EH (cell line): ENCODE measurements around the gene KRTAP12-2.
"Not testable (repeated sequence)": the region's sequence is repeated elsewhere in the genome, so short reads cannot be mapped to it uniquely, and the experiment has no call there.

Experiments
- DNase-seq: peaks from one replicate; pipeline ENCODE4 v3.0.0-alpha.2; 2015; ENCODE audit warnings: low read depth

KRTAP12-2 gene

DNA sequence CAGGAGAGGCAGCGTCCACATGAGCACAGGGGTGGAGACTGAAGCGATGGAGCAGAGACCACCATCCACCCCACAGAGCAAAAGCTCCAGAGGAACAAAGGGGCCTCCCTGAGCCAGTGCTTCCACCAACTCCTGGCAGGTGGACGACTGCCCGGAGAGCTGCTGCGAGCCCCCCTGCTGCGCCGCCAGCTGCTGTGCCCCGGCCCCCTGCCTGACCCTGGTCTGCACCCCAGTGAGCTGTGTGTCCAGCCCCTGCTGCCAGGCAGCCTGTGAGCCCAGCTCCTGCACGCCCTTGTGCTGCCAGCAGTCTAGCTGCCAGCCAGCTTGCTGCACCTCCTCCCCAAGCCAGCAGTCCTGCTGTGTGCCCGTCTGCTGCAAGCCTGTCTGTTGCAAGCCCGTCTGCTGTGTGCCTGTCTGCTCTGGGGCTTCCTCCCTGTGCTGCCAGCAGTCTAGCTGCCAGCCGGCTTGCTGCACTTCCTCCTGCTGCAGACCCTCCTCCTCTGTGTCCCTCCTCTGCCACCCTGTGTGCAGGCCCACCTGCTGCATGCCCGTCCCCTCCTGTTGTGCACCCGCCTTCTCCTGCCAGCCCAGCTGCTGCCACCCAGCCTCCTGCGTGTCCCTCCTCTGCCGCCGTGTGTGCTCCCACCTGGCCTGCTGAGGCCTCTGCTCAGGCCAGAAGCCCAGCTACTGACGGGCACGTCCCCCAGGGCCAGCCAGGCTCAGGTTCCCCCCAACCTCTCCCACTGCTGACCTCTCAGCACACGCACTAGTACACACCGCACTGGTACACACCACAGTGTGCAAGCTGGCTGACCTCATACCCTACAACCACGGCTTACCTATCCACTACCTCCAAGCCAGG lies 35.6 kb upstream of the KRTAP12-2 start:
- DNase-seq = no peak

DNA sequence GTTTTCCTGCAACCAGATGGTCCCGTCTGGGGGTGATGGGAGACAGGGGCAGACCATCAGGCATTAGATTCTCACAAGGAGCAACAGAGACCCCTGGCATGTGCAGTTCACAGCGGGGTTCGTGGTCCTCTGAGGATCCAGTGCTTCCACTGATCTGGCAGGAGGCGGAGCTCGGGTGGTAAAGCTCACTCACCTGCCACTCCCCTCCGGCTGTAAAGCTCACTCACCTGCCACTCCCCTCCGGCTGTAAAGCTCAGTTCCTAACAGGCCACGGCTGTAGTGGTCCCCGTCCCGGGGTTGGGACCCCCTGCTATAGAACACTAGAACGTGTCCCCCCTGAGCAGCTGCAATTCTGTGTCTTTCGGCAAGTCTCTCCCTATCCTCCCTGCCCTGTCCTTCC lies 34.8 kb upstream of the KRTAP12-2 start:
- DNase-seq = no peak

GRCh38 chr21:44701023-44701400 lies 34.3 kb upstream of the KRTAP12-2 start:
- no peak for DNase-seq

- no peak for DNase-seq
These were observed 33.6 kb upstream of the KRTAP12-2 start for GRCh38 chr21:44700101-44701022.

- no peak for DNase-seq
These were observed 32.8 kb upstream of the KRTAP12-2 start for GRCh38 chr21:44699502-44700001.

DNA sequence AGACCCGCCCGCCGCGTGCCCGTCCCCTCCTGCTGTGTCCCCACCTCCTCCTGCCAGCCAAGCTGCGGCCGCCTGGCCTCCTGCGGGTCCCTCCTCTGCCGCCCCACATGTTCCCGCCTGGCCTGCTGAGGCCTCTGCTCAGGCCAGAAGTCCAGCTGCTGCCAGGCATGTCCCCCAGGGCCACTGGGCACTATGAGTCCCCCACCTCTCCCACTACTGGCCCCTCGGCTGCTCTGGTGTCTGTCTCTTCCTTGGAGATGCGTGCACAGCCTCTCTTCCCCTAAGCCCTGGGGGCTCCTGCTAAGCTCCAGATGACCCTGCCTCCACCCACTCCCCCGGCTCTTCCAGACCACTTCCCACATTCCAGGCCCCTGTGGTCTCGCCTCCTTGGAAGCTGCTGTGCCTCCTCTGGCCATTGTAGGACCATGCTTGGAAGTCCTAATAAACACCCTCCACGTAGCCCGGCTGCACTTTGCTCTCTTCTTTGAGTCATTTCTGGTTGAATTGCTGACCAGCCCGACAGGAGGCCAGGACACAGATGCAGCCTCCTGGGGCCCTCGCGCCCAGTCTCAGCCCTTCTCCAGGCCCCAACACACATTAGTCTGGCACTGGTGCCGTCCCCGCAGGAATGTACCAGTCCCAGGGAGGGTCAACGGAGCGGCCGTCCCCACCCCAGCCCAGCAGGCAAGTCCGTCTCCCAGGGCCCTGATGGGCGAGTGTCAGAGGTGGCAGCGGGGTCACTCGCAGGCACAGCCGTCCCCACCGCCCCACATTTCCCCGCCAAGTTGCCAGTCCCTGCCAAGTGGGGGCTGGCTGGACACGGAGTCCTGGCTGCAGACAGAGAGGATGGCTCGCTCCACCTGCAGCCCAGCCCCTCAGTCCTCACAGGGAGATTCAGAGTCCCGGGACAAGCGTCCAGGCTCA lies 31.3 kb upstream of the KRTAP12-2 start:
- no peak for DNase-seq

DNA sequence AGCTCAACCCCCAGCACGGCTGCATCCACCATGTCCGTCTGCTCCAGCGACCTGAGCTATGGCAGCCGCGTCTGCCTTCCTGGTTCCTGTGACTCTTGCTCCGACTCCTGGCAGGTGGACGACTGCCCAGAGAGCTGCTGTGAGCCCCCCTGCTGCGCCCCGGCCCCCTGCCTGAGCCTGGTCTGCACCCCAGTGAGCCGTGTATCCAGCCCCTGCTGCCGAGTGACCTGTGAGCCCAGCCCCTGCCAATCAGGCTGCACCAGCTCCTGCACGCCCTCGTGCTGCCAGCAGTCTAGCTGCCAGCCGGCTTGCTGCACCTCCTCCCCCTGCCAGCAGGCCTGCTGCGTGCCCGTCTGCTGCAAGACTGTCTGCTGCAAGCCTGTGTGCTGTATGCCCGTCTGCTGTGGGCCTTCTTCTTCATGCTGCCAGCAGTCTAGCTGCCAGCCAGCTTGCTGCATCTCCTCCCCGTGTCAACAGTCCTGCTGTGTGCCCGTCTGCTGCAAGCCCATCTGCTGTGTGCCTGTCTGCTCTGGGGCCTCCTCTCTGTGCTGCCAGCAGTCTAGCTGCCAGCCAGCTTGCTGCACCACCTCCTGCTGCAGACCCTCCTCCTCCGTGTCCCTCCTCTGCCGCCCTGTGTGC lies 30.6 kb upstream of the KRTAP12-2 start, which contains the start of gene KRTAP10-12:
Gene KRTAP10-12 (plus strand): TSS at position 1 of the 639 bp plus-strand sequence. CDS start 30 bp downstream, at position 31.
- DNase-seq = not testable (repeated sequence)

DNA sequence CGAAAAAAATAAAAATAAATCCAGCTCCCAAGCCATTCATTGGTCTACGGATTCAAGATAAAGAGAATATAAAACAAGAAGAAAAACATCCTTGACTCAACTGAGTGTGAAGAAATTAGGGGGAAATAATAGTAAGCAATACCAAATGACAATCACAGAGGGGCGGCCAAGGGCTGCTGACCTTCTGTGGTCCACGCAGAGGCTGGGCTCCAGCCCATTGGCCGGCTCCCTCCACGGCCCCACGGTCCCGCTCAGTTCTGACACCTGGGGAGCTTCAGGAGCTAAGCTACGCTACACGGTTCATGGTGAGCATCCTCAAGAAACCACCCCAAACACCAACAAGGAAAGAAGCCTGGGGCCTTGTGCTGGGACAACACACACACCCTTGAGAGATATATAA lies 29.8 kb upstream of the KRTAP12-2 start:
- DNase-seq = no peak

DNA sequence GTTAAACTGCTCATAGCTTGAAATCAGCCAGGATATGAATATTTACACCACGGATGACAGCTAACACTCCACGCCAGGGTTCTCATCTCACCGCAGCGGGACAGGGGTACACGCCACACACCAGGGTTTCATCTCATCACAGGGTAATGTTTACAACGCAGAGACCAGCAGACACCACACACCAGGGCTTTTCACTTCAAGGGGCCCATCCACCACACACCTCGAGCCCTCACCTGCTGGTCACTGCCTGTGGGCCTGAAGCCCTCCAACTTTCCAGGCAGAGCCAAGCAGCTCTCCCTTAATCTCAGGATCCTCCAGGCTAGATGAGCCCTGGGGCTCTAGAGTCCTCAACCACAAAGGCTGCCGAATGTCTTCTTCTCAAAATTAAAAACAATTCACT lies 28.9 kb upstream of the KRTAP12-2 start:
- DNase-seq = no peak

DNA sequence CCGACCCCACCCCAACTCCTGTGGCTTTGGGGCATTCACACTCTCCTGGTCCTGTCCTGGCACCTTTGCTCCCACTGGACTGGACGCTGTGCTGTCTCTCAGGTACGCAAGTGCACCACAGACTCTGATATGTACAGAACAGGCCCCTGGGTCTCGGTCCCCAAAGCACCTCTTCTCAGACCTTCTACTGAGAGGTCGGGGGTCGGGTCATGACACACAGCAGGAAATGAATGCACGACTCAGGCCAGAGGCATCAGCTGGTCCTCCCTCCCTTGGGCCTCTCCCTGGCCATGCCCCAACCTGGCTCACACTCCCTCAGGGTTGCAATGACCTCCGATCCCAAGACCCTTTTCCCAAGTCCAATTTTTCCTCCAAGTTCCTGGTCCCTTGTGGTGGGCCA lies 28.5 kb upstream of the KRTAP12-2 start:
- no peak for DNase-seq

GRCh38 chr21:44694776-44695175 lies 28.0 kb upstream of the KRTAP12-2 start:
- no peak for DNase-seq

DNA sequence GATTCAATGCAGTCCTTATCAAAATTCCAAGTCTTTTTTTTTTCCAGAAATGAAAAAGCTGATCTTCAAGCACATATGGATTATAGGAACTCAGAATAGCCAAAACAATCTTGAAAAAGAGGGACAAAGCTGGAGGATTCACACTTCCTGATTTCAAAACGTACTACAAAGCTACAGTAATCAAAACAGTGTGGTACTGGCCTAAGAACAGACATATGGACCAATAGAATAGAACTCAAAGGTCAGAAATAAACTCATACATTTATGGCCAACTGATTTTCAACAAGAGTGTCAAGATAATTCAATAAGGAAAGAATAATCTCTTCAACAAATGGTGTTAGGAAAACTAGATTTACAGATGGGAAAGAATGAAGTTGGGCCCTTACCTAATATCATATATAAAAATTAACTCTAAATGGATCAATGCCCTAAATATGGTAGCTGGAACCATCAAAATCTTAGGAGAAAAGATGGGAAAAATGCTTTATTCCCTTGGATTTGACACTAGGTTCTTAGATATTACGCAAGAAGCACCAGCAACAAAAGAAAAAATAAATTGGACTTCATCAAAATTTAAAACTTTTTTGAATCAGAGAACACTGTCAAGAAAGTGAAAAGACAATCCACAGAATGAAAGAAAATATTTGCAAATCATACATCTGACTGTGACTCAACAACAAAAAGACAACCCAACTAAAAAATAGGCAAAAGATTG lies 26.2 kb upstream of the KRTAP12-2 start:
- no peak for DNase-seq

DNA sequence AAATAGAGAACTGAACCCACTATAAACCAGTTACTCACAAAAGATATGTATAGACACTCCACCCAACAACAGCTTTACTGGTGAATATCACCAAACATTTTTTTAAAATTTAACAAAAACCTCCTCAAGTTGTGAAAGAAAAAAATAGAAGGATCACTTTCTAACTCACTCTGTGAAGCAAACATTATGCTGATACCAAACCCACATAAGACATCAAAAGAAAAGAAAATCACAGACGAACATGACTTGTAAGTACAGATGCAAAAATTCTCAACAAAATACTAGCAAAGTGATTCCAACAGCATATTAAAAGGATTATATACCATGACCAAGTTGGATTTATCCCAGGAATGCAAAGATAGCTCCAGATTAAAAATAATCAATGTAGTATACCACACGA lies 25.0 kb upstream of the KRTAP12-2 start:
- no peak for DNase-seq

DNA sequence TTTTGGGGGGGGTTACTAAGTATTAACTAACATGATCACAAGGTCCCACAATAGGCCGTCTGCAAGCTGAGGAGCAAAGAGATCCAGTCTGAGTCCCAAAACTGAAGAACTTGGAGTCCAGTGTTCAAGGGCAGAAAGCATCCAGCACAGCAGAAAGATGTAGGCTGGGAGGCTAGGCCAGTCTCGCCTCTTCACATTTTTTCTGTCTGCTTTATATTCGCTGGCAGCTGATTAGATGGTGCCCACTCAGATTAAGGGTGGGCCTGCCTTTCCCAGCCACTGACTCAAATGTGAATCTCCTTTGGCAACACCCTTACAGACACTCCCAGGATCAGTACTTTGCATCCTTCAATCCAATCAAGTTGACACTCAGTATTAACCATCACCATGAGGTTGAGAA lies 23.0 kb upstream of the KRTAP12-2 start:
- not testable (repeated sequence) for DNase-seq

DNA sequence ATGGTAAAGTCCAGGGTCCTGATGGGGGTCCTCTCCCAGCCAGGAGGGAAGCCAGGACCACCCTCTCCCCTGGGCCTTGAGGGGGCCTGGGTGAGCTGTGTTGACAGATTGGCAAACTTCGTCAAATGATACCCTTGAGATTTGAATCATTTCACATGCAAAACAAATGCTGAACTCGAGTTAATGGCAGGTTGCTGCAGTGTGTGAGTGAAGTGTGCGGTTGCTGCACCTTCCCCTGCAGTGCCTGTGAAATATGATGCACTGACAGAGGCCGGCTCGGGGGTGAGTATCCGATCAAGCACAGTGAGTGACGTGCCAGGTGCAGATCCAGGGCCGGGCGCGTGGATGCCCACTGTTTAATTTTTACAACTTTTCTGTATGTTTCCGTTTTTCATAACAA lies 20.9 kb upstream of the KRTAP12-2 start:
- no peak for DNase-seq

DNA sequence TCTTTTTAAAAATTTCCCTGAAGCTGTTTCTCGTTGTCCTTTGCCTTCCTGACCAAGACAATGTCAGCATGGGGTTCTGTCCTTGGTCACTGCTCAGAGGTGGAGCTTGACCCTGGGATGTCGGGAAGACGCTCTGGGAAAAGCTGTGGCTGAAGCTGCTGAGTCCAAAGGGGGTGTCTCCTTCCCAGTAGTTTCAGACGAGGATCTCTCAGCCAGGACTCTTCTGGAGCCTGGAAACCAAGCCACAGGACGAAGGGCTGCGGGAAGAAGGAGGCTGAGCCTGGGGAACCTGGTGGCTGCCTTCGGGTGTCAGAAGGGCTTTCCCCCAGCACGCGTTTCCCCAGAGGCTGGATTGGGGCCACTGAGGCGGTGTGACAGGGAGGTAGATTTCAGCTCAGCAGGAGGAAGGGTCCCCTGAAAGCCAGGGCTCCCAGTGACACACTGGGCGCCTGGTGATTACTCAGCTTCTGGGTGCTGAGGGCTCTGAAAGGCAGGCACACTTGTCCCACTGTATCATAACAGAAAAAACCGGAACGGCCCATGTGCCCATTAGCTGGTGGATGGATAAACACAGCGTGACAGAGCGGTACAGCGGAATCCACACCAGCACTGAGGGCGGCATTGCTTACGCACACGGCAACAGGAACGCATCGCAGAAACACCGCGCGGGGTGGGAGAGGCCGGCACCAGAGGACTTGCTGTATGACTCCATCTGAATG lies 20.3 kb upstream of the KRTAP12-2 start:
- DNase-seq = no peak

GRCh38 chr21:44686000-44686781 lies 19.5 kb upstream of the KRTAP12-2 start:
- no peak for DNase-seq

DNA sequence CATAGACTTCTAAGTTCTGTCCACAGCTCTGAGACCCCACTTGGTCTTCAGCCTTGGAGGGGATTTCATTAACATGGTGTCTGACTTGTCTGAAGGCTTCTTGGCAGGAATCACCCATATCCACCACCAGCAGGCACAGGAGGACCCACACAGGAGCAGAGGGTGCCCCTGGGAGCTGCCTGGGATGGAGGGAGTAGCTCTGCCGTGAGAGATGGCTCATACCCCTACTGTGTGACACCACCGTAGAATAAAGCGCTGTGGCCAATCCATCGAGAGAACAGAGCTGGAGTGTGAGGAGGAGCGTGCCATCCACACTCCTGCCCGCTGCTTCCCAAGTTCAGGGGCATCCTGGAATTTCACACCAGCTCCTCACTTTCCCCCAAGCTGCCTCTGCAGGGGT lies 18.3 kb upstream of the KRTAP12-2 start:
- DNase-seq = not testable (repeated sequence)

GRCh38 chr21:44684483-44684882 lies 17.8 kb upstream of the KRTAP12-2 start:
- DNase-seq = no peak
